HG03175 (cell line): ENCODE results near the gene PNRC1.
"Not testable (repeated sequence)": the region's sequence is repeated elsewhere in the genome, so short reads cannot be mapped to it uniquely, and the experiment has no call there.

Experiments used
- ATAC-seq: cut with Tn5 transposase; IDR thresholded peaks from one replicate; pipeline ENCODE4 v1.9.1; 2021; ENCODE audit warnings: mild to moderate bottlenecking, moderate library complexity; ENCODE audit not compliant: unreplicated experiment

The PNRC1 gene

DNA sequence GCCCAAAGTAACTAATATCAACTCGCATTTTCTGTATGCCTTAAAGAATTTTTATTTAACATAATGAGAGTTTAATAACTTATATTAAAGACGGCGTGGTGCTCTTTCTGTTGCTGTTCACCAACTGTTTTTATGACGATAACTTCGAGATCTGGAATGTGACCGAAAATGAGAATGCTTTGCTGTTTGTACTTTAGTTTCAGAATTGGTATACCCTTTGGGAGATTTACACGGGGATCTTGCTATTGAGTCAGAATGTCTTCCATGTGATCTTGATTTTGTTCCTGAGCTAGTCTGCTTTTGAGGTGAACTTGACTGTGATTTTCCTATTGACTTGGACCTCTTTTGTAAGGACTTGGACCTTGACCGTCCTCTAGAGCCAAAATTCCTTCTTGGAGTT, 17.9 kb downstream of the PNRC1 start:
- ATAC-seq, result no peak

- ATAC-seq, result no peak
Measured at GRCh38 chr6:89100114-89100513, 19.6 kb downstream of the PNRC1 start.

- no peak for ATAC-seq
Measured at GRCh38 chr6:89110284-89110683, 29.7 kb downstream of the PNRC1 start.

GRCh38 chr6:89111933-89112332, 31.4 kb downstream of the PNRC1 start:
- no peak for ATAC-seq

- no peak for ATAC-seq
Measured at GRCh38 chr6:89116702-89117101, 36.2 kb downstream of the PNRC1 start.

GRCh38 chr6:89117211-89118108, 36.9 kb downstream of the PNRC1 start, which contains the start of gene SRSF12:
Gene SRSF12, minus strand, starts transcription at chr6:89118071. Its CDS starts 184 bp downstream, at chr6:89117887.
- peak; percentile 91 for ATAC-seq

GRCh38 chr6:89118931-89119330, 38.4 kb downstream of the PNRC1 start:
- ATAC-seq, result no peak

DNA sequence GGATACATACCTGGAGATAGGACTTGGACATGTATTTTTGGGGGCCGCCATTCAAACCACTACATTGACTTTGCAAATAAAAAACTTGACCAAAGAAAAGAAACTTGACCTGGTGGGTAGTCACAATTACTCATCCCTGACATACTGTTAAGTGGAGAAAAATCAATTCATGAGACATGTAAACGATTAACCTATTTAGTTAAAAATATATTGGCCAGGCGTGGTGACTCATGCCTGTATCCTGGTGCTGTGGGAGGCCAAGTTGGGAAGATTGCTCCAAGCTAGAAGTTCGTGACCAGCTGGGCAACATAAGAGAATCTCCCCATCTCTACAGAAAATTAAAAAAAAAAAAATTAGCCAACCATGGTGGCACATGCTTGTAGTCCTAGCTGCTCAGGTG, 39.8 kb downstream of the PNRC1 start:
- no peak for ATAC-seq

GRCh38 chr6:89121934-89122333, 41.4 kb downstream of the PNRC1 start:
- no peak for ATAC-seq

- ATAC-seq, result peak; percentile 45
Measured at GRCh38 chr6:89122625-89123024, 42.1 kb downstream of the PNRC1 start.

DNA sequence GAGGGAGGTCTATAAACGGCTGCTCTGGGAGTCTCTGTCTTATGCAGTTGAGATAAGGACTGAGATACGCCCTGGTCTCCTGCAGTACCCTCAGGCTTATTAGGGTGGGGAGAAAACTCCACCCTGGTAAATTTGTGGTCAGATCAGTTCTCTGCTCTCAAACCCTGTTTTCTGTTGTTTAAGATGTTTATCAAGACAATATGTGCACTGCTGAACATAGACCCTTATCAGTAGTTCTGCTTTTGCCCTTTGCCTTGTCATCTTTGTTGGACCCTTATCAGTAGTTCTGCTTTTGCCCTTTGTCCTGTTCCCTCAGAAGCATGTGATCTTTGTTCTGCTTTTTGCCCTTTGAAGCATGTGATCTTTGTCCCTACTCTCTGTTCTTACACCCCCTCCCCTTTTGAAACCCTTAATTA, 47.7 kb downstream of the PNRC1 start:
- ATAC-seq, result not testable (repeated sequence)

- no peak for ATAC-seq
Measured at GRCh38 chr6:89131599-89131998, 51.0 kb downstream of the PNRC1 start.

DNA sequence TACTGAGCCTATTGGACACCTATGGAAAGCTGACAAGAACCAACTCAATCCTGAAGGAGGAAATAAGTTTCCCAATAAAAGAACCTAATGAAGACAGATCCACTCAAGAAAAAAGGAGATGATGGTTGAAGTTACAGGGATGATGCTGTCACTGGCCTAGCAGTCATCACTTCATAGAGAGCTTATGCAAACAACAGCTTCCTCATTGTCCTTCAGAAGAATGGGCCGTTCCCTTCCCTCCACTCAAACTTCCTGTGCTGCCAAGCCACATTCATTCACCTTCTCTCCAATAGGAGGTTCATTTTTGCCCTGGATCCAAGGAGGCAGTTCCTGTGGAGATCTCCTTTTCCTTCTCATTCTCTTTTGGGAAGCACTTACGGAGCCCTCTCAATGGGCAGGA, 51.5 kb downstream of the PNRC1 start:
- no peak for ATAC-seq

- ATAC-seq, result no peak
Measured at GRCh38 chr6:89133981-89134380, 53.4 kb downstream of the PNRC1 start.

- no peak for ATAC-seq
Measured at GRCh38 chr6:89134723-89135122, 54.2 kb downstream of the PNRC1 start.
